ENCODE data around the gene LYPD5. TPM values are rescaled to one million over a fixed set of nuclear protein-coding genes. Genes with fewer than 3 reads are reported as not detected.

LYPD5 gene
- total RNA-seq, 1 donor from 2014 or later: 0.27 TPM

DNA sequence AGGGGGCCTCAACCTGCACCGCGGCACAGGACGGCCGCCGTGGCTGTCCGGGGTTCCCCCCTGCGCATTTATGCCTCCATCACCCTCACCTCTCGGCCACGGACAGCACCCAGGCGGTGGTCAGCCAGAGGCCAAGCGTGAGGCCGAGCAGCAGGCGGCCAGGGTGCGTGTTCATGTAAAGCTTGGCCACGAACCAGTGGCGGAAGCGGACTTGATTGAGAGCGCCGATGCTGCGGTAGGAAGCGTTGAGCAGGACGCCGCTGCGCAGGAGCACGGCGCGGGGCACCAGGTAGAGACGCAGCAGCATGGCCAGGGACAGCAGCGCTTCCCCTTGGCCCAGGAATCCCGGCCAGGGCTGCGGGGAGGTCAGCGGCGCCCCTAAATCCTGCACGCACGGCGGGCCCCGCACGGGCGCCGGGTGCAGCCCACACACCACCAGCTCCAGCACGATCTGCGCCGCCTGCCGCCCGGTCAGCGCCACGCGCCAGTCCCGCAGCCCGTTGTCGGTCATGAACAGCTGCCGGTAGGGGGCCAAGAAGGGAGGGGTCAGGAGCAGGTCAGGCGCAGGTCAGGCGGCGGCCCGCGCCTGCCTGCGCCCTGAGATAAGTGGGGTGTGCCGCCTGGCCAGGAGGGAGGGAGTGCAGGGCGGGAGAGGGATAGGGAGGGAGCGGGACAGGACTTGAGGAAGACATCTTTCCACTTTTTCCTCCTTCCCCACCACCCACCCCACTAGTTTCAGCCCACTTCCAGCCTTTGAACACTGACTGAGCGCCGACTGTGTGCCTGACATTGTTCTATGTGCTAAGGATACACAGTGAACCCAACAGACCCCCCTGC, 27.9 kb downstream of the LYPD5 start:
- Mint-ChIP-seq H3K4me1 (peaks cover 48% of the 10 kb centered on the region), H3K9me3 (no peaks in the 10 kb centered on the region), H3K27me3 (ENCODE audit: low read depth) (no peaks in the 10 kb centered on the region), H3K27ac (peak overlapping the region; percentile 56), H3K36me3 (no peaks in the 10 kb centered on the region), H3K4me3 (peak overlapping the region; percentile 64)
- TF ChIP-seq, protein P1, sequence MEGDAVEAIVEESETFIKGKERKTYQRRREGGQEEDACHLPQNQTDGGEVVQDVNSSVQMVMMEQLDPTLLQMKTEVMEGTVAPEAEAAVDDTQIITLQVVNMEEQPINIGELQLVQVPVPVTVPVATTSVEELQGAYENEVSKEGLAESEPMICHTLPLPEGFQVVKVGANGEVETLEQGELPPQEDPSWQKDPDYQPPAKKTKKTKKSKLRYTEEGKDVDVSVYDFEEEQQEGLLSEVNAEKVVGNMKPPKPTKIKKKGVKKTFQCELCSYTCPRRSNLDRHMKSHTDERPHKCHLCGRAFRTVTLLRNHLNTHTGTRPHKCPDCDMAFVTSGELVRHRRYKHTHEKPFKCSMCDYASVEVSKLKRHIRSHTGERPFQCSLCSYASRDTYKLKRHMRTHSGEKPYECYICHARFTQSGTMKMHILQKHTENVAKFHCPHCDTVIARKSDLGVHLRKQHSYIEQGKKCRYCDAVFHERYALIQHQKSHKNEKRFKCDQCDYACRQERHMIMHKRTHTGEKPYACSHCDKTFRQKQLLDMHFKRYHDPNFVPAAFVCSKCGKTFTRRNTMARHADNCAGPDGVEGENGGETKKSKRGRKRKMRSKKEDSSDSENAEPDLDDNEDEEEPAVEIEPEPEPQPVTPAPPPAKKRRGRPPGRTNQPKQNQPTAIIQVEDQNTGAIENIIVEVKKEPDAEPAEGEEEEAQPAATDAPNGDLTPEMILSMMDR (IDR thresholded peaks at IDR 0.05; ENCODE audit: unreplicated experiment): peak; percentile 62
- DNase-seq (ENCODE audit: low spot score in 2 of 2, unreplicated experiment in 2 of 2): peak; percentile 65 to 78

DNA sequence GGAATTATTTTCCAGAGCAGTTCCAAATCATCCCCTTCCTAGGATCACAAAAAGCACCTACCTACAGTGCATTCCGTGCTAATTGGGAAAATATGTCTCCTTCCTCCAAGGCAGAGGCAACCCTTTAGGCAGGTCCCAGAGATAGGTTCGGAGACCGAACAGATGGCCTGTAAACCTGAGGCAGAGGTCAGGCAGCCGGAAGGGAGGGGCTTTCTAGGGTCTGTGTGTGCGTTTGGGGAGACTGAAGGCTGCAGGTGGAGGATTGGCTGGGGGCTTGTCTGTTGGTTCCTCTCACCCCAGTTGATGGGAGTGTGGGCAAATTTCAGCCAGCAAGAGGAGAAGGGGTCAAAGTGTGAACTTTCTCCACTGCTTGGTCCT, 28.5 kb downstream of the LYPD5 start:
- H3K4me3 Mint-ChIP-seq: peak overlapping the region; percentile 64
- TF ChIP-seq, protein P1 (IDR thresholded peaks at IDR 0.05; ENCODE audit: unreplicated experiment): no peak
- no peaks in the 10 kb centered on the region for H3K9me3 Mint-ChIP-seq
- peak overlapping the region; percentile 25 for H3K27ac Mint-ChIP-seq
- H3K36me3 Mint-ChIP-seq: no peaks in the 10 kb centered on the region
- DNase-seq (ENCODE audit: low spot score in 2 of 2, unreplicated experiment in 2 of 2): no peak
- no peaks in the 10 kb centered on the region for H3K27me3 Mint-ChIP-seq (ENCODE audit: low read depth)
- H3K4me1 Mint-ChIP-seq: peaks cover 44% of the 10 kb centered on the region

DNA sequence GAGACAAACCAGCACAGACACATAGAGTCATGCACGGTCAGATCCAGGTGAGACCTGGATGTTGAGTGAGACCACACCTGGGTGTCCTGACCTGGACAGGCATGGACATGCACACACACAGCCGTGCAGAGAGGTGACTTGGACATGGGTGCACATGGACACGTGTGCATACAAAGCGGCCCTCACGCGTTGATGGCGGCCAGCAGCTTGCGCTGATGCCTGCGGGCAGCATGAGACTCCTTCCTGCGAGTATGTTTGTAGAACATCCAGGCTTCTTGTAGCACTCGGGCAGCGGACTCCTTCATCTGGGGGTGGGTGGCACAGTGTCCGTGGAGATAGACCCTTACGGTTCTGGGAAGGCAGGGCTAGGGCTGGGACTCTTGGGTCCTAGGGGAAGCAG, 33.0 kb downstream of the LYPD5 start:
- H3K4me1 Mint-ChIP-seq: peaks cover 10% of the 10 kb centered on the region
- TF ChIP-seq, protein P1 (IDR thresholded peaks at IDR 0.05; ENCODE audit: unreplicated experiment): no peak
- H3K27ac Mint-ChIP-seq: no peak overlapping the region
- H3K36me3 Mint-ChIP-seq: no peaks in the 10 kb centered on the region
- H3K4me3 Mint-ChIP-seq: no peak overlapping the region
- DNase-seq (ENCODE audit: low spot score in 2 of 2, unreplicated experiment in 2 of 2): no peak
- no peaks in the 10 kb centered on the region for H3K27me3 Mint-ChIP-seq (ENCODE audit: low read depth)
- no peaks in the 10 kb centered on the region for H3K9me3 Mint-ChIP-seq

DNA sequence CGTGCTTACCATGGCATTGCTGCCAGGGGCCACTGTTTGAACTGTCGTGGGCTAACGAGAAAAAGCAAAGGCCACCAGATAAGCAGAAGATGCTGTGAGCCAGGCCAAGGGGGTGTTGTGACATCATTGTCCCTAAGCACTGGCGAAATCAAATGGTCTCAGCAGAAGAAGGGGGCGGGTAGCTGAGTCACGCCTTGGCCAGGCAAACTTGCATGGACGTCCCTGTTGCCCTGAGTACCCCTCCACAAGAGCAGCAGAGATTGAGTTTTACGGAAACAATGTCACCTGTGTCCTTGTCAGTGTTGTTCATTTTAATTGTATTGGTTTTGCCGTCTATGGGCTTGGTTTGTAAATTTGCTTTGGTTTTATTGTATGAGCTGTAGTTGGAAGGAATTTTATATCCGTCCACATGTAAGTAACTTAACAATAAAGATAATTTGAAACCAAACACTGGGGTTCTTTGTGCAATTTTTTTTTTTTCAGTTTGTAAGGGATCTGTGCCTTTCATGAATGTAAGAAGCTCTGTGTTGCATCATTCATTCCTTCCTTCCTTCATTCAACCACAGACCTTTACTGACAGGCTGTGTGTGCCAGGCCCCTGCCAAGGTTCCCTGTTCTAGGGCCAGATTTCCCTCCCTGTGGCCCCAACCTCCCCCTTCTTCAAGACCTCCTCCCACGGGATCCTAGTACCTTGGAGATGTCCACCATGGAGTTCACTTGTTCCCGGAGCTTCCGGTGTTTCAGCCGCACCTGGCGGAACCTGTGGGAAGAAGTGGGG, 33.8 kb downstream of the LYPD5 start:
- H3K4me3 Mint-ChIP-seq: no peak overlapping the region
- no peaks in the 10 kb centered on the region for H3K9me3 Mint-ChIP-seq
- TF ChIP-seq, protein P1 (IDR thresholded peaks at IDR 0.05; ENCODE audit: unreplicated experiment): no peak
- H3K4me1 Mint-ChIP-seq: peaks cover 2% of the 10 kb centered on the region
- no peak for DNase-seq (ENCODE audit: low spot score in 2 of 2, unreplicated experiment in 2 of 2)
- no peak overlapping the region for H3K27ac Mint-ChIP-seq
- no peaks in the 10 kb centered on the region for H3K36me3 Mint-ChIP-seq
- no peaks in the 10 kb centered on the region for H3K27me3 Mint-ChIP-seq (ENCODE audit: low read depth)

DNA sequence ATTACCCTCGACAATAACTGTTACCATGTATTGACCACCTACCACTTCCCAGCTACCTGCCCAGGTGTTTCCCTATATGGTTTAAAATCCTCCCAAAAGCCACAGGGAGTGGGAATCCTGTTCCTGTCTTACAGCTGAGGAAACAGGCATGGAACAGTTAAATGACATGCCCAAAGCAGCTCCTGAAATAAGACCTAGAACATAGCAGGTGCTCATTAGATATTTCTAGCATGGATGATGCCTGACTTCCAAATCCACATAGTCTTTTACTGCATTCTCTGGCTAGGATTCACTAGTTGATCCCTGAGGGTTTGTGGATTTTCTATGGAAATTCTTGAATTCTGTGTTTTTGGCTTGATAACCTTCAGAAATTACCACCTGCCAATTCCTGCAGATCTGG, 34.4 kb downstream of the LYPD5 start:
- DNase-seq (ENCODE audit: low spot score in 2 of 2, unreplicated experiment in 2 of 2): no peak
- no peaks in the 10 kb centered on the region for H3K4me1 Mint-ChIP-seq
- no peaks in the 10 kb centered on the region for H3K36me3 Mint-ChIP-seq
- no peak overlapping the region for H3K4me3 Mint-ChIP-seq
- H3K9me3 Mint-ChIP-seq: no peaks in the 10 kb centered on the region
- no peak overlapping the region for H3K27ac Mint-ChIP-seq
- no peaks in the 10 kb centered on the region for H3K27me3 Mint-ChIP-seq (ENCODE audit: low read depth)
- TF ChIP-seq, protein P1 (IDR thresholded peaks at IDR 0.05; ENCODE audit: unreplicated experiment): no peak
